SU-DHL-6 (cell line): ENCODE results near the gene AHSP.

Experiments used
- H2AFZ ChIP-seq: fragments of 200-600 bp; sonication (generic); 2 replicates; pipeline ENCODE4 v1.6.1; 2014; ENCODE audit warnings: low read depth, mild to moderate bottlenecking, moderate library complexity, mixed read lengths, antibody characterized with exemption, low read length; ENCODE audit not compliant: severe bottlenecking
- H3F3A ChIP-seq: fragments of 200-600 bp; shearing (Covaris generic); 2 replicates; pipeline ENCODE4 v1.6.0; 2016; ENCODE audit warnings: antibody characterized with exemption, mild to moderate bottlenecking; ENCODE audit not compliant: insufficient read depth
- H3K27ac ChIP-seq: fragments of 200-600 bp; sonication (generic); 2 replicates; pipeline ENCODE4 v1.5.1; 2016; ENCODE audit warnings: low read depth, mild to moderate bottlenecking, low read length, moderate library complexity, mixed read lengths
- H3K27me3 ChIP-seq: fragments of 200-600 bp; sonication (generic), shearing (Covaris generic); 2 replicates; pipeline ENCODE4 v1.6.0; 2014; ENCODE audit warnings: mild to moderate bottlenecking, low read length
- H3K36me3 ChIP-seq: fragments of 200-600 bp; sonication (generic); 2 replicates; pipeline ENCODE4 v1.6.1; 2014; ENCODE audit warnings: mild to moderate bottlenecking, low read length, mixed read lengths
- H3K4me2 ChIP-seq: fragments of 300-600, 200-600 bp; shearing (Covaris generic), sonication (generic); 2 replicates; pipeline ENCODE4 v1.6.0; 2014; ENCODE audit warnings: low read length, low read depth, mild to moderate bottlenecking; ENCODE audit not compliant: poor library complexity, severe bottlenecking
- H3K4me3 ChIP-seq: fragments of 200-600 bp; sonication (generic); 2 replicates; pipeline ENCODE4 v1.5.1; 2014; ENCODE audit warnings: antibody characterized with exemption, low read length, mild to moderate bottlenecking, mixed read lengths; ENCODE audit not compliant: insufficient read depth, poor library complexity, severe bottlenecking
- H3K79me2 ChIP-seq: fragments of 200-600 bp; sonication (generic); 2 replicates; pipeline ENCODE4 v1.6.1; 2014; ENCODE audit warnings: mild to moderate bottlenecking, low read length, moderate library complexity; ENCODE audit not compliant: insufficient read depth
- H3K9ac ChIP-seq: fragments of 200-600 bp; sonication (generic); 2 replicates; pipeline ENCODE4 v1.7.0; 2014; ENCODE audit warnings: mild to moderate bottlenecking, low read length
- H3K9me2 ChIP-seq: fragments of 200-600 bp; sonication (generic); replicated peaks from 2 replicates; pipeline ENCODE4 v1.6.1; 2014; ENCODE audit warnings: low read length; ENCODE audit not compliant: insufficient read depth
- H3K9me3 ChIP-seq: fragments of 200-600 bp; sonication (generic); 2 replicates; pipeline ENCODE4 v1.6.1; 2014; ENCODE audit warnings: low read length, mixed read lengths; ENCODE audit not compliant: insufficient read depth
- H4K20me1 ChIP-seq: fragments of 200-600 bp; sonication (generic); 2 replicates; pipeline ENCODE4 v1.6.1; 2014; ENCODE audit warnings: low read depth, mild to moderate bottlenecking, antibody characterized with exemption, low read length, moderate library complexity, mixed read lengths
- CTCF ChIP-seq: fragments of 200-600 bp; sonication (generic); IDR thresholded peaks from one replicate; pipeline ENCODE4 v1.5.1; 2017; ENCODE audit warnings: antibody characterized with exemption, mild to moderate bottlenecking, low read length, moderate library complexity; ENCODE audit not compliant: insufficient read depth, poor library complexity, severe bottlenecking
- EZH2phosphoT487 ChIP-seq: fragments of 200-600 bp; sonication (generic), shearing (Covaris generic); conservative IDR thresholded peaks from 2 replicates; pipeline ENCODE4 v1.6.1; 2018; ENCODE audit warnings: mild to moderate bottlenecking, antibody characterized with exemption, low read length, moderate library complexity, mixed read lengths

Gene AHSP, protein sequence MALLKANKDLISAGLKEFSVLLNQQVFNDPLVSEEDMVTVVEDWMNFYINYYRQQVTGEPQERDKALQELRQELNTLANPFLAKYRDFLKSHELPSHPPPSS

DNA sequence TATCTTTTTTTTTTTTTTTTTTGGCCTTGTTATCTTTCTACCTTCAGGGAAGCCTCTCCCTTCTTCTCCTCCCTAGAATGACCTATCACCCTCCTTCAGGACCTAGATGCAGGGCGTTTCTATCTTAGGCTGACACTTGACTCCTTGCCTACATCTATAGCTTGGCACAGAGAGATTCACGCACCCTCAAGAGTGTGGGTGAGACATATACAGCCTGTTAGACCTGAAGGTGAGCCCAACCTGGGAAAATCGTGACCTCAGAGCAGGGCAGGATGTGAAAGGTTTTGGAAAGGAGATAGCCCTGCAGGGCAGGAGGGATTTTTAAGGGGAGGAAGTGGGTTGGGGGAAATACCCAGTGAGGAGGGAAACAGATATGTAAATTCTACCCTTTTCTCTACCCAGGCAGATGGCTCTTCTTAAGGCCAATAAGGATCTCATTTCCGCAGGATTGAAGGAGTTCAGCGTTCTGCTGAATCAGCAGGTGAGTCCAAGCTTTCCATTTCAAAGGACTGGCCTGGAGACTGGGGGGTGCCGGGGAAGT is at the start of gene AHSP:
TSS of gene AHSP (plus strand) at position 167 of the 541 bp plus-strand sequence. CDS start at position 407, 240 bp downstream.
- Histone ChIP-seq H3K9me2 (no peaks in the 10 kb centered on the region), H3K27ac (no peak within 1 kb of the TSS), H3K79me2 (no peaks in the 10 kb centered on the region), H3F3A (no peaks in the 10 kb centered on the region), H3K9ac (no peak within 1 kb of the TSS), H2AFZ (no peak within 1 kb of the TSS), H4K20me1 (no peaks in the 10 kb centered on the region), H3K9me3 (no peaks in the 10 kb centered on the region), H3K27me3 (no peaks in the 10 kb centered on the region), H3K36me3 (no peaks in the 10 kb centered on the region), H3K4me3 (no peak within 1 kb of the TSS), H3K4me2 (no peak within 1 kb of the TSS)
- no peak for TF ChIP-seq CTCF

- H3K36me3 ChIP-seq = no peaks in the 10 kb centered on the region
- no peaks in the 10 kb centered on the region for H3F3A ChIP-seq
- H3K4me3 ChIP-seq = no peak overlapping the region
- H3K27me3 ChIP-seq = no peaks in the 10 kb centered on the region
- no peak overlapping the region for H3K27ac ChIP-seq
- H4K20me1 ChIP-seq = no peaks in the 10 kb centered on the region
- no peak overlapping the region for H2AFZ ChIP-seq
- H3K9ac ChIP-seq = no peak overlapping the region
- no peaks in the 10 kb centered on the region for H3K9me2 ChIP-seq
- TF ChIP-seq EZH2phosphoT487 (no peak), CTCF (no peak)
- no peaks in the 10 kb centered on the region for H3K9me3 ChIP-seq
- H3K4me2 ChIP-seq = no peak overlapping the region
- no peaks in the 10 kb centered on the region for H3K79me2 ChIP-seq
Measured at GRCh38 chr16:31478956-31479355, 48.7 kb upstream of the AHSP start.

DNA sequence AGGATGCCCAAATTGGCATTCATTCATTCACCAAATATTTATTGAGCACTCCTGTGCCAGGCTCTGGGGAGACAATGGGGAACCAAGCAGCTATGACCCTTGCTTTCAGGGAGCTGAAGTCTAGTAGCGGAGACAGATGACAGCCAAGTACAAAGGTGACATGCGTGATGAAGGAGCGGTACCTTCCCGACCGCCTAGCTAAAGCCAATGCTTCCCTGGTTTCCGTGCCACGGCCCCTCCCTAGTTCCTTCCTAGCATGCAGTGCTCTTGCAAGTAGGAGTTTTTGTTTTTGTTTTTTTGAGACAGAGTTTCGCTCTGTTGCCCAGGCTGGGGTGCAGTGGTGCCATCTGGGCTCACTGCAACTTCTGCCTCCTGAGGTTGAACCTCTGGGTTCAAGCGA is 47.9 kb upstream of the AHSP start:
- no peak overlapping the region for H3K27ac ChIP-seq
- H3K27me3 ChIP-seq = no peaks in the 10 kb centered on the region
- no peak overlapping the region for H3K9ac ChIP-seq
- H2AFZ ChIP-seq = no peak overlapping the region
- H3F3A ChIP-seq = no peaks in the 10 kb centered on the region
- no peaks in the 10 kb centered on the region for H3K36me3 ChIP-seq
- no peak overlapping the region for H3K4me2 ChIP-seq
- TF ChIP-seq EZH2phosphoT487 (no peak), CTCF (no peak)
- H3K4me3 ChIP-seq = no peak overlapping the region
- no peaks in the 10 kb centered on the region for H3K9me2 ChIP-seq
- no peaks in the 10 kb centered on the region for H4K20me1 ChIP-seq
- H3K79me2 ChIP-seq = no peaks in the 10 kb centered on the region
- no peaks in the 10 kb centered on the region for H3K9me3 ChIP-seq
